H9 (cell line): ENCODE results near the gene FHOD3. TPM values are rescaled to one million over a fixed set of nuclear protein-coding genes. Genes with fewer than 3 reads are reported as not detected.

Experiments used
- DNase-seq: peaks from one replicate; pipeline ENCODE4 v3.0.0-alpha.2; 2017
- H2AFZ ChIP-seq: one replicate; pipeline ENCODE4 v1.6.1; 2013; ENCODE audit warnings: mild to moderate bottlenecking, low read length, control low read depth, moderate library complexity
- H2AK5ac ChIP-seq: 2 replicates; pipeline ENCODE4 v1.6.1; 2013; ENCODE audit warnings: low read length, control low read depth, mixed read lengths; ENCODE audit not compliant: insufficient read length
- H2BK120ac ChIP-seq: one replicate; pipeline ENCODE4 v1.6.1; 2013; ENCODE audit warnings: low read depth, mild to moderate bottlenecking, low read length, control low read depth, inconsistent platforms; ENCODE audit not compliant: poor library complexity, severe bottlenecking
- H2BK12ac ChIP-seq: 2 replicates; pipeline ENCODE4 v1.6.1; 2013; ENCODE audit warnings: low read length, control low read depth, mixed read lengths, low read depth; ENCODE audit not compliant: insufficient read length
- H2BK15ac ChIP-seq: 2 replicates; pipeline ENCODE4 v1.6.1; 2013; ENCODE audit warnings: low read depth, low read length, control low read depth
- H2BK20ac ChIP-seq: one replicate; pipeline ENCODE4 v1.6.1; 2013; ENCODE audit warnings: low read depth, mild to moderate bottlenecking, low read length, control low read depth, inconsistent platforms; ENCODE audit not compliant: poor library complexity, severe bottlenecking
- H2BK5ac ChIP-seq: 2 replicates; pipeline ENCODE4 v1.6.1; 2013; ENCODE audit warnings: low read length, control low read depth, mixed read lengths; ENCODE audit not compliant: insufficient read length
- H3K14ac ChIP-seq: 2 replicates; pipeline ENCODE4 v1.6.1; 2013; ENCODE audit warnings: low read length, control low read depth; ENCODE audit not compliant: insufficient read depth
- H3K18ac ChIP-seq: 2 replicates; pipeline ENCODE4 v1.6.1; 2013; ENCODE audit warnings: low read depth, mild to moderate bottlenecking, mixed read lengths, low read length, control low read depth; ENCODE audit not compliant: insufficient read length
- H3K23ac ChIP-seq: 2 replicates; pipeline ENCODE4 v1.6.1; 2013; ENCODE audit warnings: low read length, control low read depth, mixed read lengths, low read depth; ENCODE audit not compliant: insufficient read length
- H3K23me2 ChIP-seq: 2 replicates; pipeline ENCODE4 v1.6.1; 2013; ENCODE audit warnings: low read depth, mild to moderate bottlenecking, mixed read lengths, low read length, control low read depth; ENCODE audit not compliant: insufficient read length, poor library complexity, severe bottlenecking
- H3K27ac ChIP-seq: 2 replicates; pipeline ENCODE4 v1.5.1; 2013; ENCODE audit warnings: low read length, control low read depth, mixed read lengths, low read depth; ENCODE audit not compliant: insufficient read length
- H3K27me3 ChIP-seq: 2 replicates; pipeline ENCODE4 v1.6.1; 2013; ENCODE audit warnings: low read length, control low read depth, inconsistent platforms; ENCODE audit not compliant: insufficient read depth
- H3K4ac ChIP-seq: 2 replicates; pipeline ENCODE4 v1.6.1; 2013; ENCODE audit warnings: low read depth, mild to moderate bottlenecking, control low read depth, inconsistent platforms, low read length, moderate library complexity
- H3K4me1 ChIP-seq: 2 replicates; pipeline ENCODE4 v1.6.1; 2013; ENCODE audit warnings: low read length, control low read depth, inconsistent platforms; ENCODE audit not compliant: insufficient read depth
- H3K4me2 ChIP-seq: 2 replicates; pipeline ENCODE4 v1.6.1; 2013; ENCODE audit warnings: low read length, control low read depth, mixed read lengths; ENCODE audit not compliant: insufficient read length, insufficient read depth
- H3K56ac ChIP-seq: 2 replicates; pipeline ENCODE4 v1.6.1; 2013; ENCODE audit warnings: low read depth, mild to moderate bottlenecking, mixed read lengths, low read length, control low read depth; ENCODE audit not compliant: insufficient read length
- H3K79me1 ChIP-seq: 2 replicates; pipeline ENCODE4 v1.6.1; 2013; ENCODE audit warnings: low read depth, mild to moderate bottlenecking, moderate library complexity, low read length, control low read depth, inconsistent platforms; ENCODE audit not compliant: insufficient read depth, poor library complexity, severe bottlenecking
- H3K79me2 ChIP-seq: 2 replicates; pipeline ENCODE4 v1.6.1; 2013; ENCODE audit warnings: low read length, control low read depth, inconsistent platforms; ENCODE audit not compliant: insufficient read depth
- H3K9ac ChIP-seq: 2 replicates; pipeline ENCODE4 v1.6.1; 2013; ENCODE audit warnings: low read length, control low read depth, mixed read lengths; ENCODE audit not compliant: insufficient read length; ENCODE audit errors: extremely low read depth
- H3K9me3 ChIP-seq: one replicate; pipeline ENCODE4 v1.6.1; 2013; ENCODE audit warnings: low read depth, low read length, inconsistent platforms; ENCODE audit not compliant: control insufficient read depth
- H3T11ph ChIP-seq: one replicate; pipeline ENCODE4 v1.6.1; 2013; ENCODE audit warnings: mild to moderate bottlenecking, low read length, control low read depth, inconsistent platforms
- H4K20me1 ChIP-seq: one replicate; pipeline ENCODE4 v1.6.1; 2013; ENCODE audit not compliant: control insufficient read depth, insufficient read length, insufficient read depth
- H4K5ac ChIP-seq: 2 replicates; pipeline ENCODE4 v1.6.1; 2013; ENCODE audit warnings: low read depth, mild to moderate bottlenecking, mixed read lengths, low read length, control low read depth; ENCODE audit not compliant: insufficient read length
- H4K8ac ChIP-seq: replicated peaks from 2 replicates; pipeline ENCODE4 v1.6.1; 2013; ENCODE audit warnings: low read length, control low read depth, mixed read lengths, low read depth; ENCODE audit not compliant: insufficient read length
- H4K91ac ChIP-seq: 2 replicates; pipeline ENCODE4 v1.6.1; 2013; ENCODE audit warnings: low read depth, mild to moderate bottlenecking, moderate library complexity, mixed read lengths, low read length, control low read depth; ENCODE audit not compliant: insufficient read length
- H3K27ac Mint-ChIP-seq, 3 experiments: 2 replicates in 2 of 3; 3 replicates in 1 of 3; pipeline ENCODE4 v1.8.0; 2020 to 2021; ENCODE audit warnings: mixed read lengths in 3 of 3, mild to moderate bottlenecking in 1 of 3, moderate library complexity in 1 of 3
- H3K27me3 Mint-ChIP-seq: 2 replicates; pipeline ENCODE4 v1.8.0; 2021; ENCODE audit warnings: low read depth, mild to moderate bottlenecking, moderate library complexity, mixed read lengths
- H3K36me3 Mint-ChIP-seq, 3 experiments: 2 replicates in 2 of 3; 3 replicates in 1 of 3; pipeline ENCODE4 v1.8.0; 2020 to 2021; ENCODE audit warnings: low read depth in 3 of 3, mixed read lengths in 3 of 3; ENCODE audit not compliant: insufficient read depth in 1 of 3
- H3K4me1 Mint-ChIP-seq, 2 experiments: 2 replicates each; pipeline ENCODE4 v1.8.0; 2020; ENCODE audit warnings: mixed read lengths in 2 of 2
- H3K4me3 Mint-ChIP-seq, 2 experiments: 2 replicates in 1 of 2; 3 replicates in 1 of 2; pipeline ENCODE4 v1.8.0; 2020 to 2021; ENCODE audit warnings: mild to moderate bottlenecking in 2 of 2, mixed read lengths in 2 of 2, moderate library complexity in 1 of 2
- H3K9me3 Mint-ChIP-seq, 2 experiments: 2 replicates in 1 of 2; 3 replicates in 1 of 2; pipeline ENCODE4 v1.8.0; 2020; ENCODE audit warnings: mild to moderate bottlenecking in 2 of 2, mixed read lengths in 2 of 2, moderate library complexity in 1 of 2
- CTCF ChIP-seq: fragments of 200-600 bp; sonication (generic); conservative IDR thresholded peaks from 3 replicates; pipeline ENCODE4 v1.8.0; 2021; ENCODE audit warnings: antibody characterized with exemption, mild to moderate bottlenecking
- WGBS: extraction: QIAGEN DNeasy Blood & Tissue Kit; methylation state at CpG from one replicate; pipeline ENCODE4 v1.1.7; 2013; ENCODE audit warnings: missing lambda C conversion rate, low lambda C conversion rate, mixed read lengths; ENCODE audit not compliant: insufficient read length; ENCODE audit errors: extremely low coverage; 5-methylcytosine and 5-hydroxymethylcytosine counted together
- total RNA-seq: library from RNA; stranded (reverse); gene quantifications from 2 replicates; pipeline ENCODE4 v1.2.1, GENCODE V29; 2021

The FHOD3 gene
- total RNA-seq, 1 experiment from 2014 or later, result 8.0 TPM

GRCh38 chr18:36470896-36471295, 173.4 kb downstream of the FHOD3 start:
- H2BK12ac ChIP-seq, result no peak overlapping the region
- no peaks in the 10 kb centered on the region for H3K23me2 ChIP-seq
- no peak for TF ChIP-seq CTCF
- no peak overlapping the region for H2BK120ac ChIP-seq
- H3K4me3 Mint-ChIP-seq, result no peak overlapping the region
- H4K91ac ChIP-seq, result no peak overlapping the region
- no peak overlapping the region for H3K23ac ChIP-seq
- H3T11ph ChIP-seq, result no peak overlapping the region
- H3K18ac ChIP-seq, result no peak overlapping the region
- no peak overlapping the region for H3K4me2 ChIP-seq
- no peak overlapping the region for H2BK15ac ChIP-seq
- H4K20me1 ChIP-seq, result no peaks in the 10 kb centered on the region
- H3K36me3 Mint-ChIP-seq, result no peaks in the 10 kb centered on the region
- H2BK20ac ChIP-seq, result no peak overlapping the region
- no peaks in the 10 kb centered on the region; the same call in 1 of the 2 replicates for H3K27me3 Mint-ChIP-seq
- no peaks in the 10 kb centered on the region for H3K9me3 Mint-ChIP-seq
- no peaks in the 10 kb centered on the region for H3K79me2 ChIP-seq
- no peak overlapping the region for H3K56ac ChIP-seq
- H2BK5ac ChIP-seq, result no peak overlapping the region
- peaks cover 48 to 70% of the 10 kb centered on the region in 2 experiments for H3K4me1 Mint-ChIP-seq
- H3K79me1 ChIP-seq, result no peaks in the 10 kb centered on the region
- H2AFZ ChIP-seq, result no peak overlapping the region
- H3K27ac Mint-ChIP-seq, result 0 out of 7 replicates have a peak overlapping the region, but pooled peaks of 1 of the 3 experiments have one; percentile 25
- no peak overlapping the region for H4K5ac ChIP-seq
- no peak for DNase-seq
- no peaks in the 10 kb centered on the region for H3K9me3 ChIP-seq
- no peak overlapping the region for H3K9ac ChIP-seq
- no peak overlapping the region for H3K4ac ChIP-seq
- H4K8ac ChIP-seq, result no peak overlapping the region
- H3K4me1 ChIP-seq, result peaks cover 9% of the 10 kb centered on the region; the same call in 1 of the 2 replicates
- no peak overlapping the region for H3K27ac ChIP-seq
- H3K14ac ChIP-seq, result no peak overlapping the region; the same call in 1 of the 2 replicates
- WGBS, result no CpG with 5 or more reads among the region's 7 CpGs
- H2AK5ac ChIP-seq, result no peak overlapping the region
- H3K27me3 ChIP-seq, result no peaks in the 10 kb centered on the region
